Stimulated activated CD8-positive, alpha-beta memory T cell treated with anti-CD3 and anti-CD28 coated beads, Interleukin-7, amount 100 ng/mL, for 1 hour (primary cell): ENCODE measurements around the gene SLC52A3.

Experiments
- DNase-seq, 2 donors: peaks; one replicate each; pipeline ENCODE4 v3.0.0-alpha.2; 2020; ENCODE audit warnings: low read depth in 2 of 2

SLC52A3 gene

GRCh38 chr20:766906-767305 is 1.4 kb downstream of the SLC52A3 start:
- DNase-seq: no peak

- no peak for DNase-seq
Observed at GRCh38 chr20:764255-764654, 4.0 kb downstream of the SLC52A3 start.

GRCh38 chr20:761418-762381 is 6.6 kb downstream of the SLC52A3 start:
- no peak for DNase-seq

GRCh38 chr20:760751-761417 is 7.4 kb downstream of the SLC52A3 start:
- DNase-seq: no peak

- DNase-seq: no peak
Observed at GRCh38 chr20:757506-757905, 10.8 kb downstream of the SLC52A3 start.

GRCh38 chr20:755941-756340 is 12.4 kb downstream of the SLC52A3 start:
- no peak for DNase-seq

GRCh38 chr20:754904-755303 is 13.4 kb downstream of the SLC52A3 start:
- no peak for DNase-seq

GRCh38 chr20:753897-754635 is 14.2 kb downstream of the SLC52A3 start:
- no peak for DNase-seq

GRCh38 chr20:753136-753535 is 15.2 kb downstream of the SLC52A3 start:
- DNase-seq: no peak

- no peak for DNase-seq
Observed at GRCh38 chr20:752291-752690, 16.0 kb downstream of the SLC52A3 start.

GRCh38 chr20:751761-752160 is 16.5 kb downstream of the SLC52A3 start:
- no peak for DNase-seq

- no peak for DNase-seq
Observed at GRCh38 chr20:750801-751200, 17.5 kb downstream of the SLC52A3 start.

GRCh38 chr20:745683-746301 is 22.5 kb downstream of the SLC52A3 start:
- no peak for DNase-seq

- DNase-seq: no peak
Observed at GRCh38 chr20:742156-742555, 26.1 kb downstream of the SLC52A3 start.

- DNase-seq: no peak
Observed at GRCh38 chr20:741620-742019, 26.7 kb downstream of the SLC52A3 start.

GRCh38 chr20:740162-740561 is 28.1 kb downstream of the SLC52A3 start:
- no peak for DNase-seq

GRCh38 chr20:739736-740135 is 28.6 kb downstream of the SLC52A3 start:
- no peak for DNase-seq

- DNase-seq: no peak
Observed at GRCh38 chr20:733861-734260, 34.4 kb downstream of the SLC52A3 start.

- no peak for DNase-seq
Observed at GRCh38 chr20:732727-733126, 35.6 kb downstream of the SLC52A3 start.

- no peak for DNase-seq
Observed at GRCh38 chr20:731891-732560, 36.3 kb downstream of the SLC52A3 start.

GRCh38 chr20:730005-730404 is 38.3 kb downstream of the SLC52A3 start:
- DNase-seq: no peak
